Measurements from ENCODE around the gene PROSER3. TPM values are rescaled to one million over a fixed set of nuclear protein-coding genes. Genes with fewer than 3 reads are reported as not detected.

PROSER3 gene
- total RNA-seq, 2 experiments from 2014 or later: 47.1 to 52.4 TPM

- Mint-ChIP-seq H3K4me3 (no peak overlapping the region), H3K36me3 (ENCODE audit: low read depth) (no peaks in the 10 kb centered on the region), H3K27ac (no peak overlapping the region), H3K27me3 (peaks cover 4% of the 10 kb centered on the region), H3K4me1 (peaks cover 13% of the 10 kb centered on the region), H3K9me3 (no peaks in the 10 kb centered on the region)
- no peak for DNase-seq
- CTCF ChIA-PET: no interaction called here
- POLR2A ChIA-PET: no interaction called here
Measured at GRCh38 chr19:35807633-35808032, 49.7 kb downstream of the PROSER3 start.

DNA sequence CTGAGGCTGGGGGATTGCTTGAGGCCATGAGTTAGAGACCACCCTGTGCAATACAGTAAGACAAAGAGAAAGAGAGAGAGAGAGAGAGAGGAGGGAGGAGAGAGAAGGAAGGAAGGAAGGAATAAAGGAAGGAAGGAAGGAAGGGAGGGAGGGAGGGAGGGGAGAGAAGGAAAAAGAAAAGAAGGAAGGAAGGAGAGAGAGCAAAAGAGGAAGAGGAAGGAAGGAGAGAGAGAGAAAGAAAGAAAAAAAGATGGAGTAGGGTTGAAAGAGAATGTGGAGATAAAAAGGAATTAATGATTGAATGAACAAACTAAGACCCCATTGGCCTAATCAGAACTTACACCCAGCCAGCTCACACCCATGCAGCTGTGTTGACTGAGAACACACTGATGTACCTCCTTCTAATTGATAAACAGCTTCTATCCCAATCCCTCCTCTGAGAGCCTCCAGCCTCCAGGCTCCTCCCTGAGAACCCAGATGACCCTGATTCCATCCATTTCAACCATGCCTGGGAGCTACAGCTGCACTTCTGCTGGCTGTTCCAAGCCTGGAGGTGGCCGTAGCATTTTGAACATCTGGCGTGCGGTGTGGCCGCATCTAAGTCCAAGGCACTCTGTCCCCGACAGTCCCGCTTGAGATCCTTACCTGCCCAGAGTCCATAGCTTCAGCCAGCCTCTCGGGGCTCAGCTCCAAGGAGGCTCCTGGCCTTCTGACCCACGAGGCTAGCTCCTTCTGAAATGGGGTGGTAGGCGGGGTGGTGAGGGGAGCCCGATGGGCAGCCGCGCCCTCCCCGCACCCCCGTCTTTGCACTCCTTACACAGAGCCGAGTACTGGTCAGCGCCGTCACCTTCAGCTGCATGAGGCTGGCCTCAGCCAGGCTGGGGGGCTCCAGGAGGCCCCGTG, 53.6 kb downstream of the PROSER3 start:
- no peaks in the 10 kb centered on the region for H3K4me1 Mint-ChIP-seq
- ChIA-PET CTCF (no interaction called here), POLR2A (no interaction called here)
- no peak for DNase-seq
- H3K9me3 Mint-ChIP-seq: no peaks in the 10 kb centered on the region
- H3K36me3 Mint-ChIP-seq (ENCODE audit: low read depth): no peaks in the 10 kb centered on the region
- H3K27me3 Mint-ChIP-seq: peaks cover 6% of the 10 kb centered on the region
- H3K27ac Mint-ChIP-seq: no peak overlapping the region
- no peak overlapping the region for H3K4me3 Mint-ChIP-seq

GRCh38 chr19:35812220-35813042, 54.5 kb downstream of the PROSER3 start, which contains the start of gene PRODH2:
Gene PRODH2 (minus strand): TSS chr19:35812845. CDS start chr19:35812805, 40 bp downstream.
- Mint-ChIP-seq H3K27ac (no peak within 1 kb of the TSS), H3K27me3 (peaks cover 7% of the 10 kb centered on the region), H3K4me1 (no peaks in the 10 kb centered on the region), H3K36me3 (ENCODE audit: low read depth) (no peaks in the 10 kb centered on the region), H3K4me3 (no peak within 1 kb of the TSS), H3K9me3 (no peaks in the 10 kb centered on the region)
- CTCF ChIA-PET: no interaction called here
- DNase-seq: no peak
- POLR2A ChIA-PET: no interaction called here

- Mint-ChIP-seq H3K4me3 (no peak overlapping the region), H3K36me3 (ENCODE audit: low read depth) (no peaks in the 10 kb centered on the region), H3K4me1 (no peaks in the 10 kb centered on the region), H3K27ac (no peak overlapping the region), H3K9me3 (no peaks in the 10 kb centered on the region), H3K27me3 (peaks cover 5% of the 10 kb centered on the region)
- POLR2A ChIA-PET: no interaction called here
- no peak for DNase-seq
- CTCF ChIA-PET: no interaction called here
Measured at GRCh38 chr19:35813043-35813890, 55.3 kb downstream of the PROSER3 start.

- H3K27me3 Mint-ChIP-seq: peaks cover 12% of the 10 kb centered on the region
- no peak overlapping the region for H3K4me3 Mint-ChIP-seq
- CTCF ChIA-PET: interaction anchor here (0.6 kb wide), 1 partner anchor 55 kb away, joined by 3 read pairs; no protein-coding TSS in a partner anchor
- no peaks in the 10 kb centered on the region for H3K9me3 Mint-ChIP-seq
- H3K27ac Mint-ChIP-seq: no peak overlapping the region
- peaks cover 5% of the 10 kb centered on the region for H3K4me1 Mint-ChIP-seq
- DNase-seq: no peak
- POLR2A ChIA-PET: no interaction called here
- H3K36me3 Mint-ChIP-seq (ENCODE audit: low read depth): no peaks in the 10 kb centered on the region
Measured at GRCh38 chr19:35816262-35816661, 58.3 kb downstream of the PROSER3 start.

DNA sequence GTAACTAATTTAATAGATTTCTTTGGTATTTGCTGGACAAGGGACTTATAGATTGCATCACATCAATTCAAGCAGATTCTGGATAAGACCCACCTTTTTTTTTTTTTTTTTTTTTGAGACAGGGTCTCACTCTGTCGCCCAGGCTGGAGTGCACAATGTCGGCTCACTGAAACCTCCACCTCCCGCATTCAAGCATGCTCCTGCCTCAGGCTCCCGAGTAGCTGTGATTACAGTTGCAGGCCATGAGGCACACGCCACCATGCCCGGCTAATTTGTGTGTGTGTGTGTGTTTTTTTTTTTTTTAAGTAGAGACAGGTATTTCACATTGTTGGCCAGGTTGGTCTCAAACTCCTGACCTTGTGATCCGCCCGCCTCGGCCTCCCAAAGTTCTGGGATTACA, 58.9 kb downstream of the PROSER3 start:
- ChIA-PET CTCF (interaction anchor here (0.6 kb wide), 1 partner anchor 56 kb away, joined by 3 read pairs; no protein-coding TSS in a partner anchor), POLR2A (no interaction called here)
- no peaks in the 10 kb centered on the region for H3K36me3 Mint-ChIP-seq (ENCODE audit: low read depth)
- H3K27me3 Mint-ChIP-seq: peaks cover 12% of the 10 kb centered on the region
- DNase-seq: no peak
- H3K4me1 Mint-ChIP-seq: peaks cover 5% of the 10 kb centered on the region
- no peak overlapping the region for H3K4me3 Mint-ChIP-seq
- H3K9me3 Mint-ChIP-seq: no peaks in the 10 kb centered on the region
- no peak overlapping the region for H3K27ac Mint-ChIP-seq

DNA sequence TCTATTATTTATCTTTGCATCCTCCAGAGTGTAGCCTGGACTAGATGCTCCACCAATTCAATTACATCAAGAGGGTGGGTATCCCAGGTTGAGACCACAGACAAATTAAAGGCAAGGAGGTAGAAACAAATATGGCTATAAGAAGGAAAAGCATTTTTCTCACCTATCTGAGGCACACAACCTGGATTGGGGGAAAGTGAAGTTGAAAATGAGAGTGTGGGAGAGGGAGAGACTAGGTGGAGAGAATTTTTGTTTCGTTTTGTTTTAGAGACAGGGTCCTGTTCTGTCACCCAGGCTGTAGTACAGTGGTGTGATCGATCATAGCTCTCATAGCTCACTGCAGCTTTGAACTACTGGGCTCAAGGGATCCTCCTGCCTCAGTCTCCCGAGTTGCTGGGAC, 60.5 kb downstream of the PROSER3 start:
- DNase-seq: no peak
- Mint-ChIP-seq H3K27ac (no peak overlapping the region), H3K4me3 (no peak overlapping the region), H3K4me1 (peaks cover 5% of the 10 kb centered on the region), H3K36me3 (ENCODE audit: low read depth) (no peaks in the 10 kb centered on the region), H3K27me3 (peaks cover 14% of the 10 kb centered on the region), H3K9me3 (no peaks in the 10 kb centered on the region)
- ChIA-PET POLR2A (no interaction called here), CTCF (interaction anchor here (0.7 to 2.0 kb wide), 4 partner anchors 60 to 127 kb away, joined by 4 to 9 read pairs (median 4); no protein-coding TSS in a partner anchor)

Other genes starting within 250 kb of the PROSER3 start
- not detected for gene DMKN, start 244.5 kb upstream of the PROSER3 start, total RNA-seq
- not detected for gene SBSN, start 229.9 kb upstream of the PROSER3 start, total RNA-seq
- gene GAPDHS, start 224.7 kb upstream of the PROSER3 start, total RNA-seq: not detected
- 10 to 100 TPM; 39.6 to 47.4 TPM for gene TMEM147, start 212.6 kb upstream of the PROSER3 start, total RNA-seq
- gene ATP4A, start 194.5 kb upstream of the PROSER3 start, total RNA-seq: not detected
- not detected for gene PMIS2, start 172.0 kb upstream of the PROSER3 start, total RNA-seq
- gene HAUS5, start 145.4 kb upstream of the PROSER3 start, total RNA-seq: 10 to 100 TPM; 45.3 to 46.5 TPM
- 100 to 1,000 TPM in 1 of 2 experiments, 10 to 100 TPM in 1; 99.5 to 102 TPM for gene RBM42, start 129.1 kb upstream of the PROSER3 start, total RNA-seq
- gene ETV2, start 116.4 kb upstream of the PROSER3 start, total RNA-seq: under 1 TPM; 0.65 to 0.96 TPM
- 100 to 1,000 TPM; 440 to 442 TPM for gene COX6B1, start 109.9 kb upstream of the PROSER3 start, total RNA-seq
- under 1 TPM; 0.65 to 0.86 TPM for gene UPK1A, start 91.7 kb upstream of the PROSER3 start, total RNA-seq
- gene ZBTB32, start 53.6 kb upstream of the PROSER3 start, total RNA-seq: 10 to 100 TPM; 94.8 to 96.2 TPM
- 10 to 100 TPM; 57.3 to 57.5 TPM for gene KMT2B, start 40.2 kb upstream of the PROSER3 start, total RNA-seq
- 10 to 100 TPM; 78.9 to 90.5 TPM for gene IGFLR1, start 15.7 kb upstream of the PROSER3 start, total RNA-seq
- gene U2AF1L4, start 12.8 kb upstream of the PROSER3 start, total RNA-seq: 10 to 100 TPM; 35.5 to 36.2 TPM
- gene PSENEN, start 12.5 kb upstream of the PROSER3 start, total RNA-seq: 10 to 100 TPM; 48.1 to 51.3 TPM
- gene LIN37, start 9.6 kb upstream of the PROSER3 start, total RNA-seq: 10 to 100 TPM; 13.1 to 16.2 TPM
- under 1 TPM in 1 of 2 experiments, not detected in 1; 0.48 TPM for gene HSPB6, start 1.1 kb upstream of the PROSER3 start, total RNA-seq
- 10 to 100 TPM; 60.9 to 67.0 TPM for gene ARHGAP33, start 17.4 kb downstream of the PROSER3 start, total RNA-seq
- gene PRODH2, start 54.7 kb downstream of the PROSER3 start, total RNA-seq: not detected
- gene NPHS1, start 94.3 kb downstream of the PROSER3 start, total RNA-seq: not detected
- gene KIRREL2, start 98.7 kb downstream of the PROSER3 start, total RNA-seq: under 1 TPM; 0.55 to 0.58 TPM
- gene APLP1, start 110.4 kb downstream of the PROSER3 start, total RNA-seq: 1 to 10 TPM in 1 of 2 experiments, under 1 TPM in 1; 0.76 to 1.1 TPM
- 10 to 100 TPM; 36.3 to 40.3 TPM for gene NFKBID, start 142.4 kb downstream of the PROSER3 start, total RNA-seq
- gene HCST, start 144.4 kb downstream of the PROSER3 start, total RNA-seq: 100 to 1,000 TPM; 204 to 218 TPM
- 1 to 10 TPM in 1 of 2 experiments, under 1 TPM in 1; 0.58 to 1.1 TPM for gene TYROBP, start 150.1 kb downstream of the PROSER3 start, total RNA-seq
- 10 to 100 TPM; 13.5 to 17.0 TPM for gene LRFN3, start 178.2 kb downstream of the PROSER3 start, total RNA-seq
- gene SDHAF1, start 237.0 kb downstream of the PROSER3 start, total RNA-seq: 10 to 100 TPM; 17.3 to 18.3 TPM